Left cardiac atrium (tissue), 2 donors: ENCODE results near the gene RNU2-1. TPM values are rescaled to one million over a fixed set of nuclear protein-coding genes. Genes with fewer than 3 reads are reported as not detected.

Experiments
- total RNA-seq, 2 donors: library from RNA; stranded (reverse); fragmentation: NEBNext Ultra II Directional; extraction: Animal tissue kit (Norgen Biotek cat#: 25700); gene quantifications; one replicate each; pipeline ENCODE4 v1.2.1, GENCODE V29; 2021
- donor health status: DM: no; HTN: yes; CAD: no; lungs with severe emphysema.
- donor health status: DM: yes; HTN: yes; CAD: no.

Gene RNU2-1
- total RNA-seq, 2 donors from 2014 or later, result 5,669 to 12,300 TPM

Other genes with a start within 250 kb of the RNU2-1 start
- 100 to 1,000 TPM; 722 to 820 TPM for gene RPL27, start 235.6 kb downstream of the RNU2-1 start, total RNA-seq
- gene IFI35, start 227.2 kb downstream of the RNU2-1 start, total RNA-seq, result 10 to 100 TPM; 19.4 to 23.7 TPM
- gene VAT1, start 211.6 kb downstream of the RNU2-1 start, total RNA-seq, result 100 to 1,000 TPM; 115 to 118 TPM
- 1 to 10 TPM; 1.6 to 1.8 TPM for gene RND2, start 208.7 kb downstream of the RNU2-1 start, total RNA-seq
- 1 to 10 TPM; 2.9 to 7.9 TPM for gene BRCA1, start 108.6 kb downstream of the RNU2-1 start, total RNA-seq
- 10 to 100 TPM; 71.9 to 87.2 TPM for gene NBR1, start 62.8 kb downstream of the RNU2-1 start, total RNA-seq
- 1 to 10 TPM; 7.6 to 8.4 TPM for gene TMEM106A, start 22.1 kb downstream of the RNU2-1 start, total RNA-seq
- gene CCDC200, start 5.4 kb downstream of the RNU2-1 start, total RNA-seq, result not detected
- 10 to 100 TPM; 11.8 to 12.8 TPM for gene ARL4D, start 165.0 kb upstream of the RNU2-1 start, total RNA-seq
- gene DHX8, start 250.0 kb upstream of the RNU2-1 start, total RNA-seq, result 10 to 100 TPM; 27.1 to 35.2 TPM